H9 (cell line): ENCODE results near the gene FOXP4. TPM values are rescaled to one million over a fixed set of nuclear protein-coding genes. Genes with fewer than 3 reads are reported as not detected.

ENCODE experiments used
- DNase-seq: peaks from one replicate; pipeline ENCODE4 v3.0.0-alpha.2; 2017
- H2AFZ ChIP-seq: one replicate; pipeline ENCODE4 v1.6.1; 2013; ENCODE audit warnings: mild to moderate bottlenecking, low read length, control low read depth, moderate library complexity
- H2AK5ac ChIP-seq: 2 replicates; pipeline ENCODE4 v1.6.1; 2013; ENCODE audit warnings: low read length, control low read depth, mixed read lengths; ENCODE audit not compliant: insufficient read length
- H2BK120ac ChIP-seq: one replicate; pipeline ENCODE4 v1.6.1; 2013; ENCODE audit warnings: low read depth, mild to moderate bottlenecking, low read length, control low read depth, inconsistent platforms; ENCODE audit not compliant: poor library complexity, severe bottlenecking
- H2BK12ac ChIP-seq: 2 replicates; pipeline ENCODE4 v1.6.1; 2013; ENCODE audit warnings: low read length, control low read depth, mixed read lengths, low read depth; ENCODE audit not compliant: insufficient read length
- H2BK15ac ChIP-seq: 2 replicates; pipeline ENCODE4 v1.6.1; 2013; ENCODE audit warnings: low read depth, low read length, control low read depth
- H2BK20ac ChIP-seq: one replicate; pipeline ENCODE4 v1.6.1; 2013; ENCODE audit warnings: low read depth, mild to moderate bottlenecking, low read length, control low read depth, inconsistent platforms; ENCODE audit not compliant: poor library complexity, severe bottlenecking
- H2BK5ac ChIP-seq: 2 replicates; pipeline ENCODE4 v1.6.1; 2013; ENCODE audit warnings: low read length, control low read depth, mixed read lengths; ENCODE audit not compliant: insufficient read length
- H3K14ac ChIP-seq: 2 replicates; pipeline ENCODE4 v1.6.1; 2013; ENCODE audit warnings: low read length, control low read depth; ENCODE audit not compliant: insufficient read depth
- H3K18ac ChIP-seq: 2 replicates; pipeline ENCODE4 v1.6.1; 2013; ENCODE audit warnings: low read depth, mild to moderate bottlenecking, mixed read lengths, low read length, control low read depth; ENCODE audit not compliant: insufficient read length
- H3K23ac ChIP-seq: 2 replicates; pipeline ENCODE4 v1.6.1; 2013; ENCODE audit warnings: low read length, control low read depth, mixed read lengths, low read depth; ENCODE audit not compliant: insufficient read length
- H3K23me2 ChIP-seq: 2 replicates; pipeline ENCODE4 v1.6.1; 2013; ENCODE audit warnings: low read depth, mild to moderate bottlenecking, mixed read lengths, low read length, control low read depth; ENCODE audit not compliant: insufficient read length, poor library complexity, severe bottlenecking
- H3K27ac ChIP-seq: 2 replicates; pipeline ENCODE4 v1.5.1; 2013; ENCODE audit warnings: low read length, control low read depth, mixed read lengths, low read depth; ENCODE audit not compliant: insufficient read length
- H3K27me3 ChIP-seq: 2 replicates; pipeline ENCODE4 v1.6.1; 2013; ENCODE audit warnings: low read length, control low read depth, inconsistent platforms; ENCODE audit not compliant: insufficient read depth
- H3K4ac ChIP-seq: 2 replicates; pipeline ENCODE4 v1.6.1; 2013; ENCODE audit warnings: low read depth, mild to moderate bottlenecking, control low read depth, inconsistent platforms, low read length, moderate library complexity
- H3K4me1 ChIP-seq: 2 replicates; pipeline ENCODE4 v1.6.1; 2013; ENCODE audit warnings: low read length, control low read depth, inconsistent platforms; ENCODE audit not compliant: insufficient read depth
- H3K4me2 ChIP-seq: 2 replicates; pipeline ENCODE4 v1.6.1; 2013; ENCODE audit warnings: low read length, control low read depth, mixed read lengths; ENCODE audit not compliant: insufficient read length, insufficient read depth
- H3K56ac ChIP-seq: 2 replicates; pipeline ENCODE4 v1.6.1; 2013; ENCODE audit warnings: low read depth, mild to moderate bottlenecking, mixed read lengths, low read length, control low read depth; ENCODE audit not compliant: insufficient read length
- H3K79me1 ChIP-seq: 2 replicates; pipeline ENCODE4 v1.6.1; 2013; ENCODE audit warnings: low read depth, mild to moderate bottlenecking, moderate library complexity, low read length, control low read depth, inconsistent platforms; ENCODE audit not compliant: insufficient read depth, poor library complexity, severe bottlenecking
- H3K79me2 ChIP-seq: 2 replicates; pipeline ENCODE4 v1.6.1; 2013; ENCODE audit warnings: low read length, control low read depth, inconsistent platforms; ENCODE audit not compliant: insufficient read depth
- H3K9ac ChIP-seq: 2 replicates; pipeline ENCODE4 v1.6.1; 2013; ENCODE audit warnings: low read length, control low read depth, mixed read lengths; ENCODE audit not compliant: insufficient read length; ENCODE audit errors: extremely low read depth
- H3K9me3 ChIP-seq: one replicate; pipeline ENCODE4 v1.6.1; 2013; ENCODE audit warnings: low read depth, low read length, inconsistent platforms; ENCODE audit not compliant: control insufficient read depth
- H3T11ph ChIP-seq: one replicate; pipeline ENCODE4 v1.6.1; 2013; ENCODE audit warnings: mild to moderate bottlenecking, low read length, control low read depth, inconsistent platforms
- H4K20me1 ChIP-seq: one replicate; pipeline ENCODE4 v1.6.1; 2013; ENCODE audit not compliant: control insufficient read depth, insufficient read length, insufficient read depth
- H4K5ac ChIP-seq: 2 replicates; pipeline ENCODE4 v1.6.1; 2013; ENCODE audit warnings: low read depth, mild to moderate bottlenecking, mixed read lengths, low read length, control low read depth; ENCODE audit not compliant: insufficient read length
- H4K8ac ChIP-seq: replicated peaks from 2 replicates; pipeline ENCODE4 v1.6.1; 2013; ENCODE audit warnings: low read length, control low read depth, mixed read lengths, low read depth; ENCODE audit not compliant: insufficient read length
- H4K91ac ChIP-seq: 2 replicates; pipeline ENCODE4 v1.6.1; 2013; ENCODE audit warnings: low read depth, mild to moderate bottlenecking, moderate library complexity, mixed read lengths, low read length, control low read depth; ENCODE audit not compliant: insufficient read length
- H3K27ac Mint-ChIP-seq, 3 experiments: 2 replicates in 2 of 3; 3 replicates in 1 of 3; pipeline ENCODE4 v1.8.0; 2020 to 2021; ENCODE audit warnings: mixed read lengths in 3 of 3, mild to moderate bottlenecking in 1 of 3, moderate library complexity in 1 of 3
- H3K27me3 Mint-ChIP-seq: 2 replicates; pipeline ENCODE4 v1.8.0; 2021; ENCODE audit warnings: low read depth, mild to moderate bottlenecking, moderate library complexity, mixed read lengths
- H3K36me3 Mint-ChIP-seq, 3 experiments: 2 replicates in 2 of 3; 3 replicates in 1 of 3; pipeline ENCODE4 v1.8.0; 2020 to 2021; ENCODE audit warnings: low read depth in 3 of 3, mixed read lengths in 3 of 3; ENCODE audit not compliant: insufficient read depth in 1 of 3
- H3K4me1 Mint-ChIP-seq, 2 experiments: 2 replicates each; pipeline ENCODE4 v1.8.0; 2020; ENCODE audit warnings: mixed read lengths in 2 of 2
- H3K4me3 Mint-ChIP-seq, 2 experiments: 2 replicates in 1 of 2; 3 replicates in 1 of 2; pipeline ENCODE4 v1.8.0; 2020 to 2021; ENCODE audit warnings: mild to moderate bottlenecking in 2 of 2, mixed read lengths in 2 of 2, moderate library complexity in 1 of 2
- H3K9me3 Mint-ChIP-seq, 2 experiments: 2 replicates in 1 of 2; 3 replicates in 1 of 2; pipeline ENCODE4 v1.8.0; 2020; ENCODE audit warnings: mild to moderate bottlenecking in 2 of 2, mixed read lengths in 2 of 2, moderate library complexity in 1 of 2
- CTCF ChIP-seq: fragments of 200-600 bp; sonication (generic); conservative IDR thresholded peaks from 3 replicates; pipeline ENCODE4 v1.8.0; 2021; ENCODE audit warnings: antibody characterized with exemption, mild to moderate bottlenecking
- WGBS: extraction: QIAGEN DNeasy Blood & Tissue Kit; methylation state at CpG from one replicate; pipeline ENCODE4 v1.1.7; 2013; ENCODE audit warnings: missing lambda C conversion rate, low lambda C conversion rate, mixed read lengths; ENCODE audit not compliant: insufficient read length; ENCODE audit errors: extremely low coverage; 5-methylcytosine and 5-hydroxymethylcytosine counted together
- total RNA-seq: library from RNA; stranded (reverse); gene quantifications from 2 replicates; pipeline ENCODE4 v1.2.1, GENCODE V29; 2021

FOXP4 gene
- total RNA-seq, 1 experiment from 2014 or later = 18.2 TPM

GRCh38 chr6:41497994-41498393 is 48.2 kb upstream of the FOXP4 start:
- Histone ChIP-seq H3K27me3 (peaks cover 18% of the 10 kb centered on the region; the same call in 1 of the 2 replicates), H3K4me1 (peaks cover 6% of the 10 kb centered on the region), H3T11ph (no peak overlapping the region), H3K4ac (no peak overlapping the region), H4K20me1 (no peaks in the 10 kb centered on the region), H4K91ac (no peak overlapping the region), H2BK12ac (no peak overlapping the region), H2BK5ac (no peak overlapping the region), H3K23me2 (peaks cover 4% of the 10 kb centered on the region), H3K4me2 (no peak overlapping the region), H3K18ac (no peak overlapping the region), H3K79me2 (no peaks in the 10 kb centered on the region), H3K79me1 (no peaks in the 10 kb centered on the region), H3K56ac (no peak overlapping the region), H3K14ac (no peak overlapping the region), H4K5ac (no peak overlapping the region), H2AK5ac (no peak overlapping the region), H4K8ac (no peak overlapping the region), H3K9me3 (no peaks in the 10 kb centered on the region), H2BK120ac (no peak overlapping the region), H3K27ac (no peak overlapping the region), H2AFZ (no peak overlapping the region), H3K23ac (no peak overlapping the region), H2BK15ac (no peak overlapping the region), H3K9ac (no peak overlapping the region), H2BK20ac (no peak overlapping the region)
- Mint-ChIP-seq H3K36me3 (no peaks in the 10 kb centered on the region), H3K9me3 (no peaks in the 10 kb centered on the region), H3K4me1 (peaks cover 28 to 31% of the 10 kb centered on the region in 2 experiments), H3K27me3 (peaks cover 98% of the 10 kb centered on the region), H3K27ac (no peak overlapping the region), H3K4me3 (no peak overlapping the region)
- no peak for DNase-seq
- TF ChIP-seq CTCF = no peak
- no CpG with 5 or more reads among the region's 2 CpGs for WGBS
